OCI-LY7 (cell line): ENCODE results near the gene PFKL. TPM values are rescaled to one million over a fixed set of nuclear protein-coding genes. Genes with fewer than 3 reads are reported as not detected.

Experiments
- BruUV-seq: library from RNA; stranded (reverse); fragments of 400-500 nt; replicated peaks from 2 replicates; lab custom pipeline; 2021; lab: Mats Ljungman, UMichigan
- CTCF ChIA-PET: fragments of 300-600 bp; sonication (Branson Sonifier 250); formaldehyde crosslinking; loops from one replicate; lab custom pipeline; 2022; ENCODE audit warnings: antibody characterized with exemption; ENCODE audit not compliant: unreplicated experiment; lab: Charles Lee
- POLR2A ChIA-PET: fragments of 300-600 bp; sonication (Branson Sonifier 250); formaldehyde crosslinking; loops from one replicate; lab custom pipeline; 2022; ENCODE audit warnings: antibody characterized with exemption; lab: Charles Lee
- DNase-seq: peaks from one replicate; pipeline ENCODE4 v3.0.0-alpha.2; 2015; ENCODE audit warnings: low spot score
- H2AFZ ChIP-seq: fragments of 200-600 bp; sonication (generic), shearing (Covaris generic); 2 replicates; pipeline ENCODE4 v1.6.1; 2014; ENCODE audit warnings: mild to moderate bottlenecking, antibody characterized with exemption, low read length, moderate library complexity
- H3K27ac ChIP-seq: fragments of 200-600 bp; sonication (generic); 2 replicates; pipeline ENCODE4 v1.5.1; 2014; ENCODE audit warnings: mixed run types, low read depth, mild to moderate bottlenecking, moderate library complexity, low read length, inconsistent platforms; ENCODE audit not compliant: poor library complexity, severe bottlenecking
- H3K36me3 ChIP-seq: fragments of 200-600 bp; sonication (generic); 2 replicates; pipeline ENCODE4 v1.6.1; 2014; ENCODE audit warnings: mild to moderate bottlenecking, antibody characterized with exemption, low read length, moderate library complexity, mixed read lengths; ENCODE audit not compliant: insufficient read depth
- H3K4me1 ChIP-seq: fragments of 200-600 bp; sonication (generic); 2 replicates; pipeline ENCODE4 v1.5.1; 2014; ENCODE audit warnings: mild to moderate bottlenecking, low read length; ENCODE audit not compliant: insufficient read depth, poor library complexity, severe bottlenecking
- H3K4me2 ChIP-seq: fragments of 200-600 bp; sonication (generic); 2 replicates; pipeline ENCODE4 v1.6.1; 2014; ENCODE audit warnings: mild to moderate bottlenecking, low read length
- H3K4me3 ChIP-seq: fragments of 200-600 bp; sonication (generic); 2 replicates; pipeline ENCODE4 v1.5.1; 2014; ENCODE audit warnings: mild to moderate bottlenecking, low read depth, low read length; ENCODE audit not compliant: poor library complexity, severe bottlenecking
- H3K79me2 ChIP-seq: fragments of 200-600 bp; sonication (generic); 2 replicates; pipeline ENCODE4 v1.6.1; 2016; ENCODE audit warnings: low read depth, mild to moderate bottlenecking, low read length, moderate library complexity, mixed read lengths; ENCODE audit not compliant: insufficient read depth
- H3K9me2 ChIP-seq: fragments of 200-600 bp; sonication (generic); 2 replicates; pipeline ENCODE4 v1.6.1; 2016; ENCODE audit warnings: mild to moderate bottlenecking, low read length, mixed read lengths; ENCODE audit not compliant: insufficient read depth
- H3K9me3 ChIP-seq: fragments of 200-600 bp; sonication (generic); 2 replicates; pipeline ENCODE4 v1.6.1; 2014; ENCODE audit warnings: mild to moderate bottlenecking, mixed run types, low read length, mixed read lengths
- H4K20me1 ChIP-seq: fragments of 200-600 bp; sonication (generic); 2 replicates; pipeline ENCODE4 v1.6.1; 2014; ENCODE audit warnings: mild to moderate bottlenecking, antibody characterized with exemption, low read length, moderate library complexity, mixed read lengths; ENCODE audit not compliant: insufficient read depth
- CTCF ChIP-seq: fragments of 200-600 bp; sonication (generic); conservative IDR thresholded peaks from 2 replicates; pipeline ENCODE4 v1.5.1; 2014; ENCODE audit warnings: mild to moderate bottlenecking, antibody characterized with exemption, low read length, moderate library complexity, mixed read lengths
- EZH2phosphoT487 ChIP-seq: fragments of 200-600 bp; sonication (generic); IDR thresholded peaks from 2 replicates; pipeline ENCODE4 v1.6.1; 2018; ENCODE audit warnings: low read depth, borderline replicate concordance, mild to moderate bottlenecking, mixed run types, antibody characterized with exemption, low read length, moderate library complexity, mixed read lengths
- intact Hi-C: fragments of 100-400 bp; cut with micrococcal nuclease; formaldehyde crosslinking; loops from one replicate; pipeline ENCODE4 v1.10.0; 2022; ENCODE audit not compliant: unreplicated experiment
- total RNA-seq, 2 experiments: library from RNA; depleted of rRNA in 1 of 2; stranded (reverse); fragments of >200 nt in 1 of 2; shearing (Covaris generic) in 1 of 2; gene quantifications; 2 replicates each; pipeline ENCODE4 v1.2.3, GENCODE V29; 2014 to 2022

PFKL gene
- total RNA-seq, 2 experiments from 2014 or later: 102 to 128 TPM

GRCh38 chr21:44315691-44316203 is 15.9 kb downstream of the PFKL start:
- TF ChIP-seq CTCF: no peak
- no peak for TF ChIP-seq EZH2phosphoT487
- peaks cover 39% of the 10 kb centered on the region; the same call in 1 of the 2 replicates for H3K36me3 ChIP-seq
- H3K79me2 ChIP-seq: no peaks in the 10 kb centered on the region
- H3K4me1 ChIP-seq: no peaks in the 10 kb centered on the region
- POLR2A ChIA-PET: no interaction called here
- no TSS peak for BruUV-seq
- H3K4me2 ChIP-seq: no peak overlapping the region
- H3K4me3 ChIP-seq: no peak overlapping the region
- H3K9me2 ChIP-seq: no peaks in the 10 kb centered on the region
- intact Hi-C loops: no loop called here
- H3K9me3 ChIP-seq: no peaks in the 10 kb centered on the region
- H4K20me1 ChIP-seq: no peaks in the 10 kb centered on the region
- H2AFZ ChIP-seq: no peak overlapping the region
- CTCF ChIA-PET: interaction anchor here (0.6 kb wide), 1 partner anchor 28 kb away, joined by 3 read pairs; no protein-coding TSS in a partner anchor
- H3K27ac ChIP-seq: no peak overlapping the region
- DNase-seq: no peak

GRCh38 chr21:44316277-44316900 is 16.5 kb downstream of the PFKL start:
- no peaks in the 10 kb centered on the region for H3K9me3 ChIP-seq
- BruUV-seq: no TSS peak
- H3K4me1 ChIP-seq: no peaks in the 10 kb centered on the region
- H3K36me3 ChIP-seq: peaks cover 34% of the 10 kb centered on the region; the same call in 1 of the 2 replicates
- no peak for DNase-seq
- CTCF ChIA-PET: interaction anchor here (0.6 kb wide), 1 partner anchor 29 kb away, joined by 3 read pairs; no protein-coding TSS in a partner anchor
- intact Hi-C loops: no loop called here
- H3K4me2 ChIP-seq: no peak overlapping the region
- H3K4me3 ChIP-seq: no peak overlapping the region
- POLR2A ChIA-PET: no interaction called here
- no peaks in the 10 kb centered on the region for H3K9me2 ChIP-seq
- TF ChIP-seq EZH2phosphoT487 (no peak), CTCF (no peak)
- H4K20me1 ChIP-seq: no peaks in the 10 kb centered on the region
- no peak overlapping the region for H3K27ac ChIP-seq
- no peaks in the 10 kb centered on the region for H3K79me2 ChIP-seq
- H2AFZ ChIP-seq: no peak overlapping the region

- POLR2A ChIA-PET: no interaction called here
- Histone ChIP-seq H4K20me1 (no peaks in the 10 kb centered on the region), H3K4me3 (no peak overlapping the region), H2AFZ (no peak overlapping the region), H3K9me3 (no peaks in the 10 kb centered on the region), H3K79me2 (no peaks in the 10 kb centered on the region), H3K27ac (no peak overlapping the region), H3K9me2 (no peaks in the 10 kb centered on the region), H3K4me2 (no peak overlapping the region), H3K36me3 (peaks cover 31% of the 10 kb centered on the region; the same call in 1 of the 2 replicates), H3K4me1 (no peaks in the 10 kb centered on the region)
- CTCF ChIA-PET: no interaction called here
- intact Hi-C loops: no loop called here
- TF ChIP-seq CTCF: no peak
- no peak for TF ChIP-seq EZH2phosphoT487
- DNase-seq: no peak
- no TSS peak for BruUV-seq
Observed at GRCh38 chr21:44317241-44317782, 17.5 kb downstream of the PFKL start.
